NCI-H748 (cell line): ENCODE measurements around the gene FUT6.
"Not testable (repeated sequence)": the region's sequence is repeated elsewhere in the genome, so short reads cannot be mapped to it uniquely, and the experiment has no call there.

Experiments
- DNase-seq: peaks from one replicate; lab custom pipeline; 2025; ENCODE audit not compliant: unreplicated experiment; lab: John Stamatoyannopoulos, UW

The FUT6 gene

DNA sequence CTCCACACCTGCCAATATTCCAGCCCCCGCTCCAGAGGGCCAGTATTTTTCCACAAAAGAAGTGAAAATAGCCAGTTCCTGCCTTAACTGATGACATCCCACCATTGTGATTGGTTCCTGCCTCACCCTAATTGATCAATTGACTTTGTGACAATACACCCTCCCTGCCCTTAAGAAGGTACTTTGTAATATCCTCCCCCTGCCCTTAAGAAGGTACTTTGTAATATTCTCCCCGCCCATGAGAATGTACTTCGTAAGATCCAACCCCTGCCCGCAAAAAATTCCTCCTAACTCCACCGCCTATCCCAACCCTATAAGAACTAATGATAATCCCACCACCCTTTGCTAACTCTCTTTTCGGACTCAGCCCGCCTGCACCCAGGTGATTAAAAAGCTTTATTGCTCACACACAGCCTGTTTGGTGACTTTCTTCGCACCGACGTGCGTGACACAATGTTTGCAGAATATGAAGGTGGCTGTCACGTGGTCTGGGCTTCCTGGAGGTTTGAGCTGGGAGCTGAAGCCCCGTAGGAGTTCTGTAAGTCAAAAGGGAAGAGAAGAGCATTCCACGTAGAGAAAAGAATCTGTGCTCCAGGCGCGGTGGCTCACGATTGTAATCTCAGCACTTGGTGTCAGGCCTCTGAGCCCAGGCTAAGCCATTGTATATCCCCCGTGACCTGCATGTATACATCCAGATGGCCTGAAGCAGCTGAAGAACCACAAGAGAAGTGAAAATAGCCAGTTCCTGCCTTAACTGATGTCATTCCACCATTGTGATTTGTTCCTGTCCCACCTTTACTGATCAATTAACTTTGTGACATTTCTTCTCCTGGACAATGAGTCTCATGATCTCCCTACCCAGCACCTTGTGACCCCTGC is 17.9 kb upstream of the FUT6 start:
- DNase-seq, result no peak

DNA sequence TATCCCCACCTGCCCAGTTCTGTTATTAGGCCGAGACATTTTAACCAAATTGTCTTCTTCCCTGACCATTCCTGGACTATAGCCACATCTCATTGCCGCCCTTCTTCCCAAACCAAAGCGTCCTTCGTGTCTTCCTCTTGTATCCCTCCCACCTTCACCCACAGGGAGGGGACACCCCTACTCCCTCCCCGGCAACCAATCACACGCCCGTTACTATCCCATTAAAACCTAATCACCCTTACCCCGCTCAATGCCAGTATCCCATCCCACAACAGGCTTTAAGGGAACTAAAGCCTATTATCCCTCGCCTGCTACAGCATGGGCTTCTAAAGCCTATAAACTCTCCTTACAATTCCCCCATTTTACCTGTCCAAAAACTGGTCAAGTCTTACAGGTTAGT is 15.6 kb upstream of the FUT6 start:
- not testable (repeated sequence) for DNase-seq

- DNase-seq, result not testable (repeated sequence)
Measured at GRCh38 chr19:5854121-5854520, 14.6 kb upstream of the FUT6 start.

- DNase-seq, result no peak
Measured at GRCh38 chr19:5851302-5851701, 11.8 kb upstream of the FUT6 start, which contains the start of gene FUT3. Gene FUT3 (minus strand): TSS chr19:5851449.

DNA sequence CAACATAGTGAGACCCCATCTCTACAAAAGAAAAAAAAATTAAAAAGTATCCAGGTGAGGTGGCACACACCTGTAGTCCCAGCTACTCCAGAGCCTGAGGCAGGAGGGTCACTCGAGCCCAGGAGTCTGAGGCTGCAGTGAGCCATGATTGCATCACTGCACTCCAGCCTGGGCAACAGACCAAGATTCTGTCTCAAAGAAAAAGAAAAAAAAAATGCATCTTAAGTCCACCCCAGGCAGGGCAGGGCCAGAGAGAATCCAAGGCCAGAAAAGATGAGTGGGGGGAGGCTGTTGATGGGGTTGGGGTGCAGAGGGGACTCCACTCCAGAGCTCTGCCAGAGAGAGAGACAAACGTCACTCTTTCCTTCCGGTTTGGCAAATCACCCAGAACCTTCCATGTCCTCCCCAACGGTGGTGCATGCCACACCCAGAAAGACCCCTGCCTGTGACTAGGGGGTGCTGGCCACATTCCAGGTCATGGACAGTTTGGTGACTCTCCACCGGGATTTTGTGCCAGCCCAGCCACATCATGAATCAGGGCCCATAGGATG is 11.3 kb upstream of the FUT6 start:
- no peak for DNase-seq

DNA sequence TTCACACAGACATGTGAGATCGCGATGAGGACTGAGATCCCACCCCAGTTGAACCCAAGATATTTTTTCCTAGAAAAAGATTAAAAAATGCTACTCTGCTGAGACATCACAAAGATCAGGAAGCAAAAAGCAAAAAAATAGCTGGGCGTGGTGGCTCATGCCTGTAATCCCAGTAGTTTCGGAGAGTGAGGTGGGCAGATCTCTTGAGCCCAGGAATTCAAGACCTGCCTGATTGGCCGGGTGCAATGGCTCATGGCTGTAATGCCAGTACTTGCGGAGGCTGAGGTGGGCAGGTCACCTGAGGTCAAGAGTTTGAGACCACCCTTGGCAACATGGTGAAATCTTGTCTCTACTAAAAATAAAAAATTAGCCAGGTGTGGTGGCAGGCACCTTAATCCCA is 10.7 kb upstream of the FUT6 start:
- DNase-seq, result no peak

DNA sequence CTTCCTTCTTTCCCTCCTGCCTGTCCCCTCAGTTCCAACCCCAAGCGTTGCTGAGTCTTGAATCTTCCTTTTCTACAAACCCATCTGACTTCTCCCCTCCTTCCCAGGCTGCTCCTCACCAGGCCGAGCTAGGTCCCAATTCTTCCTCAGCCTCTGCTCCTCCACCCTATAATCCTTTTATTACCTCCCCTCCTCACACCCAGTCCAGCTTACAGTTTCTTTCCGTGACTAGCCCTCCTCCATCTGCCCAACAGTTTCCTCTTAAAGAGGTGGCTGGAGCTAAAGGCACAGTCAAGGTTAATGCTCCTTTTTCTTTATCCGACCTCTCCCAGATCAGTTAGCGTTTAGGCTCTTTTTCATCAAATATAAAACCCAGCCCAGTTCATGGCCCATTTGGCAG is 9.1 kb upstream of the FUT6 start:
- not testable (repeated sequence) for DNase-seq

- not testable (repeated sequence) for DNase-seq
Measured at GRCh38 chr19:5847846-5848245, 8.3 kb upstream of the FUT6 start.

DNA sequence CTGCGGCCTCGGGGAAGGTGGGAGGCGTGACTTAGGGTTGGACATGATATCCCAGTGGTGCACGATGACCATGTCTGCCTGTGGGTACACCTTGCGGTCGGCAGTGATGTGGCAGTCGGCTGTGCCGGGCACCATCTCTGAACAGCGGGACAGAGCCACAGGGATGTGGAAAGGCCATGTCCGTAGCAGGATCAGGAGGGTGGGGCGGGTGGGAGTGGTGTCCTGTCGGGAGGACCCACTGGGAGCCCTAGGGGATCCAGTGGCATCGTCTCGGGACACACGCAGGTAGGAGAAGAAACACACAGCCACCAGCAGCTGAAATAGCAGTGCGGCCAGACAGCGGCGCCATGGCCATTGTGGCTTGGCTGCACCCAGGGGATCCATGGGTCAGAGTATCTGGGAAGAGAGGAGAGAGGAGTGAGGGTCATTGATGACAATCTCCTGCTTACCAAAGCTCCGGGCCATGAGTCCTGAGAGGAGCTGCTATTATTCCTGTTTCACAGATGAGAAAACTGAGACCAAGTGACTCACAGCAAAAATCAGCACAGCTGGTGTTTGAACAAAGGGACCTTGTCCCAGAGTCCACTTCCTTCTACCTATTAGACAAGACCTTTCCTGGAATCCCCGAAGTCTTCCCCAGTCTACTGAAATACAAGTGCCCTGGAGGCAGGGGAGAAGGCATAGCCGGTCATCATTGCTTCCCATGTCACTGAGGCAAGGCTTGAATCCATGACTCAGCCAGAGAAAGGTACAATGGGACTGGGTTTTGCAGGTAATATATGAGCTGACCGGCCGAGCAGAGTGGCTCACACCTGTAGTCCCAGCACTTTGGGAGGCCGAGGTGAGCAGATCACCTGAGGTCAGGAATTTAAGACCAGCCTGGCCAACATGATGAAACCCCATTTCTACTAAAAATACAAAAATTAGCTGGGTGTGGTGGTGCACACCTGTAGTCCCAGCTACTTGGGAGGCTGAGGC is 5.2 kb upstream of the FUT6 start:
- no peak for DNase-seq

- no peak for DNase-seq
Measured at GRCh38 chr19:5843295-5843927, 3.9 kb upstream of the FUT6 start.

- not testable (repeated sequence) for DNase-seq
Measured at GRCh38 chr19:5841735-5842111, 2.2 kb upstream of the FUT6 start.

- DNase-seq, result no peak
Measured at GRCh38 chr19:5838353-5839064, 993 bp downstream of the FUT6 start.

DNA sequence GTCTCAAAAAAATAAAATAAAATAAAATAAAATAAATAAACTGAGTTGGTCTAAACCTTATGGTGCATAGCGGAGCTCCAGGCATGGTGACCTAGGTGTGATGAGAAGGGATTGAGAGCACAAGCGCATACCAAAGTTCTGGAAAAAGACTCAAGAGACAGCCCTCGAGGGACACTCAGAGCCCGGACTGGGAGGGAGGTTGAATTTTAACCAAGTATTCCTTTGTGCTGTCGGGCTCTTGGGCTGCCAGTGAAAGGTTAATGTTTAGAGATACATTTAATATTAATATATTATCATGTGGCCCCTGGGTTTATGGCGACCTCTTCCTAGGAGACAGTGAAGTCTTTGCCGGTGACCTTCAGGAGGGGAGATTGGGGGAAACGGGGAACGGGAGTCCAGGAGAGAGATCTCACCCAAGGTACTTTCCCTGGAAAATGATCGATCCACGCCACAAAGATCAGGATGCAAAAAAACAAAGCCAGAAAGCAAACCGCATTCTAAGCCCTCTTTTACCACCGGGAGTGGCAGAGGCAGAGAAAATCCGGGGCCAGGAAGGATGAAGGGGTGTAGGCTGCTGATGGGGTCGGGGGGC is 1.6 kb downstream of the FUT6 start:
- no peak for DNase-seq

DNA sequence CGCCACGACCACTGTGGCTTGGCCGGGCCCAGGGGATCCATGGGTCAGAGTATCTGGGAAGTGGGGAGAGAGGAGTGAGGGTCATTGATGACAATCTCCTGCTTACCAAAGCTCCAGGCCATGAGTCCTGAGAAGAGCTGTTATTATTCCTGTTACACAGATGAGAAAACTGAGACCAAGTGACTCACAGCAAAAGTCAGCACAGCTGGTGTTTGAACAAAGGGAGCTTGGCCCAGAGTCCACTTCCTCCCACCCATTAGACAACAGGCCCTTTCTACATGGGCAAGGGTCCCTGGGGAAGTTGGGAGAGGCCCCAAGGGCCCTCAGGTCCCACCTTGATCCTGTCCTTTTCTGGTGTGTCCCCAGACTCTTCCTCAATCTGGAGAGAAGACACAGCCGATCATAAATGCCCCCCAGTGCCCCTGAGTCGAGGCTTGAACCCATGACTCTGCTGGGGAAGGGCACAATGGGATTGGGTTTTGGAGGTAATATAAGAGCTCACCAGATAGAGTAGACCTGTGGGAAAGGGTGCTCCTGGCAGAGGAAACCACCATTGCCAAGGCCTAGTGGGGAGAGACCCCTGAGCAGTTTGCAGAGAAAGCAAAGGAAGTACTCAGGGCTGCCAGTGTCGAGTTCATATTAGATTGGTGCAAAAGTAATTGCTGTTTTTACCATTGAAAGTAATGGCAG is 6.8 kb downstream of the FUT6 start:
- DNase-seq, result no peak

GRCh38 chr19:5832061-5832460 is 7.4 kb downstream of the FUT6 start:
- DNase-seq, result no peak

- DNase-seq, result no peak
Measured at GRCh38 chr19:5831159-5831558, 8.3 kb downstream of the FUT6 start.

GRCh38 chr19:5829567-5830310 is 9.8 kb downstream of the FUT6 start:
- no peak for DNase-seq

GRCh38 chr19:5828661-5829566 is 10.6 kb downstream of the FUT6 start:
- peak; percentile 65 for DNase-seq
